PC-3 (cell line): ENCODE results near the gene SPOCD1.
"Not testable (repeated sequence)": the region's sequence is repeated elsewhere in the genome, so short reads cannot be mapped to it uniquely, and the experiment has no call there.

Source experiments
- EZH2 ChIP-seq: fragments of 300-600 bp; sonication (generic); IDR thresholded peaks from one replicate; pipeline ENCODE4 v1.6.1; 2017; ENCODE audit warnings: antibody characterized with exemption, mild to moderate bottlenecking, low read length; ENCODE audit not compliant: unreplicated experiment
- EZH2phosphoT487 ChIP-seq: fragments of 300-600 bp; sonication (generic); IDR thresholded peaks from 2 replicates; pipeline ENCODE4 v1.6.1; 2018; ENCODE audit warnings: mild to moderate bottlenecking, antibody characterized with exemption, low read length, borderline replicate concordance
- TF ChIP-seq, protein P1 (sequence below): fragments of 300-600 bp; sonication (generic); conservative IDR thresholded peaks from 2 replicates; pipeline ENCODE4 v1.5.1; 2017; ENCODE audit warnings: antibody characterized with exemption, low read depth, mild to moderate bottlenecking, low read length

DNA sequence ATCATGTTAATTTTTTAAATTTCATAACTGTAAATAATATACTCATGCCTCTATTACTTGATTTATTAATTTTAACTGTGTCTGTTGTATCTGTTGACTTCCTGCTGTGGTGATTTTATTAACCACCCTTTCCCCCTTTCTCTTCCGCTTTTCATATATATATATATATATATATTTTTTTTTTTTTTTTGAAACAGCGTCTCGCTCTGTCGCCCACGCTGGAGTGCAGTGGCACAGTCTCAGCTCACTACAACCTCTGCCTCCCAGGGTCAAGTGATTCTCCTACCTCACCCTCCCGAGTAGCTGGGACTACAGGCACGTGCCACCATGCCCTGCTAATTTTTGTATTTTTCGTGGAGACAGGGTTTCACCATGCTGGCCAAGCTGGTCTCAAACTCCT lies 1.1 kb upstream of the SPOCD1 start:
- TF ChIP-seq, protein P1, sequence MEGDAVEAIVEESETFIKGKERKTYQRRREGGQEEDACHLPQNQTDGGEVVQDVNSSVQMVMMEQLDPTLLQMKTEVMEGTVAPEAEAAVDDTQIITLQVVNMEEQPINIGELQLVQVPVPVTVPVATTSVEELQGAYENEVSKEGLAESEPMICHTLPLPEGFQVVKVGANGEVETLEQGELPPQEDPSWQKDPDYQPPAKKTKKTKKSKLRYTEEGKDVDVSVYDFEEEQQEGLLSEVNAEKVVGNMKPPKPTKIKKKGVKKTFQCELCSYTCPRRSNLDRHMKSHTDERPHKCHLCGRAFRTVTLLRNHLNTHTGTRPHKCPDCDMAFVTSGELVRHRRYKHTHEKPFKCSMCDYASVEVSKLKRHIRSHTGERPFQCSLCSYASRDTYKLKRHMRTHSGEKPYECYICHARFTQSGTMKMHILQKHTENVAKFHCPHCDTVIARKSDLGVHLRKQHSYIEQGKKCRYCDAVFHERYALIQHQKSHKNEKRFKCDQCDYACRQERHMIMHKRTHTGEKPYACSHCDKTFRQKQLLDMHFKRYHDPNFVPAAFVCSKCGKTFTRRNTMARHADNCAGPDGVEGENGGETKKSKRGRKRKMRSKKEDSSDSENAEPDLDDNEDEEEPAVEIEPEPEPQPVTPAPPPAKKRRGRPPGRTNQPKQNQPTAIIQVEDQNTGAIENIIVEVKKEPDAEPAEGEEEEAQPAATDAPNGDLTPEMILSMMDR, result not testable (repeated sequence)
- not testable (repeated sequence) for TF ChIP-seq EZH2, EZH2phosphoT487
